ENCODE measurements around the gene ZNF599. TPM values are rescaled to one million over a fixed set of nuclear protein-coding genes. Genes with fewer than 3 reads are reported as not detected.

ZNF599 gene
- 1 to 10 TPM; 2.6 to 5.0 (median 3.5) TPM for total RNA-seq
- polyA plus RNA-seq, result 1 to 10 TPM; 3.0 to 4.3 TPM
- long read RNA-seq, donor 1, partial matches to known transcripts, result 0 of 6 reads
- long read RNA-seq, donor 1, other reads (novel, unspliced or antisense), result 1 of 6 reads
- long read RNA-seq, donor 2, partial matches to known transcripts, result 0 of 2 reads
- long read RNA-seq, donor 2, other reads (novel, unspliced or antisense), result 1 of 2 reads
- long read RNA-seq, donor 3, partial matches to known transcripts, result 0 of 4 reads
- long read RNA-seq, donor 3, other reads (novel, unspliced or antisense), result 4 of 4 reads

DNA sequence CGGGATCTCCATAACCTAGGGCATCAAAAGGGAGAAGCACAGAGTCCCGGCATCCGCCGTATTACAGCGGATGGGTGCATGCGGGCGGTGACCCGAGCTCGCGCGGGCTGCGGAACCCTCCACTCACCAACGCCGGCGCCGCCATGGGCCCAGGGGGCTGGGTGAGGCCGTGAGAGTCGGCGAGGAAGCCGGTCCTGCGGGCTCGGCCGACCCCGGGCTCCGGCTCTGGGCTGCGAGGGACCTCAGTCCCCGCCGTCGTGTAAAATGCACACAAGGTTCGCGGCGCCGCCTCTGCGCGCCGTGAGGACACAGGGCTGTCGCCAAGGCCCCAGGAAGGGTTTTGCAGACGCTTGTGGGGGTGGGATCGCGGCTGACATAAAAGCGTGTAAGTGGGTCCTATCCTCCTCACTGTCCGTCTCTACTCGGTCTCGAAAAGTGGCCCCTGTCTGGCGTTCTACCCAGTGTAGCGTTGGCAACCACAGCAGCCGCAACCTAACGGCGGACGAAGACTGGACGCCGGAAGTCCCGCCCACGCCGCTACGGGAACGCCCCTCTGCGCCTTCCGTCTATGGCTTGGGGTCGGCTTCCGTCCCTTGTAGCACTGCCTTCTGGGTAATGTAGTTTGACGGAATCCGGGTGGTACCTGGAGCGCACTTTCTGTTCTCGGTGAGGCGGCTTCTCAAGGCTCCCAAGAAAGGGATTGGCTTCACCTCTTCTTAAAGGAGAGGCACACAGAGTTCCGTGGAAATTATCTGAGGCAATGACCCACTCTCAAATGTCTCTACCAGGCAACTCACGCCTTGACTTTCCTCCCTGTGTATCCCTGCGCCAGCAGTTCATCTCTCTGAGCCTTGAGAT is at the start of gene ZNF599:
ZNF599 (minus strand) TSS at position 519 of the 858 bp plus-strand sequence; CDS start at position 145, 374 bp downstream.
- peak within 1 kb of the TSS; percentile 48 to 95 (median 88) for H3K4me3 ChIP-seq
- H3K27ac ChIP-seq, result peak within 1 kb of the TSS; percentile 31 to 91 (median 87)
- peak; percentile 98 to 100 (median 100) for ATAC-seq
- TF ChIP-seq CTCF (IDR thresholded peaks at IDR 0.05), result no peak
- H3K4me1 ChIP-seq, result peaks cover 0 to 17% (median 8%) of the 10 kb centered on the region in 9 donors
- 3% methylated on average over 69 of the region's 69 CpGs for WGBS, 2 donors
- H3K9me3 ChIP-seq, result peaks cover 0 to 20% (median 0%) of the 10 kb centered on the region in 11 donors
- intact Hi-C loops (cut with DNase I), result loop anchor here in 3 of 10 donors (2.0 to 5.0 kb wide), 4 partner anchors 41 to 156 kb away; partner anchors contain the start of genes ZNF181 (in 2 of the 3), SCGB2B2 (in 1 of the 3), ZNF30 (in 1 of the 3) and ZNF302 (in 1 of the 3)
- H3K27me3 ChIP-seq, result peaks cover 0 to 10% (median 0%) of the 10 kb centered on the region in 7 donors
- H3K36me3 ChIP-seq, result peaks cover 0 to 28% (median 15%) of the 10 kb centered on the region in 9 donors
- DNase-seq, result peak; percentile 92 to 93

DNA sequence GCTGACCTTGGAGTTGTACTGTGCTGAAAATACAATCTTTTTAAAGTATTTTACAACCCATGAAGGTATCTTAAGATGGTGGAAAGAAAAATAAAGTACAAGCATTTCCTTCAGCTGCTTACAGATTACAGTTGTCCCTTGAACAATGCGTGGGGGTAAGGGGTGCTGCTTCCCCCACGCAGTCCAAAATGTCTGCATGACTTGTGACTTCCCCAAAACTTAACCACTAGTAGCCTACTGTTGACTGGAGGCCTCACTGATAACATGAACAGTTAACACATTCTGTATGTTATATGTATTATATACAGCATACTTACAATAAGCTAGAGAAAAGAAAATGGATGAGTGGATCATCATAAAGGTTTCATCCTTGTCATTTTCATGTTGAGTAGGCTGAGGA is 45.3 kb upstream of the ZNF599 start:
- DNase-seq, result no peak
- intact Hi-C loops (cut with DNase I), result no loop called here
- no peaks in the 10 kb centered on the region for H3K4me1 ChIP-seq
- WGBS, 2 donors, result 74 to 81% methylated on average over 2 of the region's 2 CpGs
- no peak for TF ChIP-seq CTCF (IDR thresholded peaks at IDR 0.05)
- no peak overlapping the region for H3K4me3 ChIP-seq
- H3K36me3 ChIP-seq, result peaks cover 0 to 15% (median 0%) of the 10 kb centered on the region in 9 donors
- no peaks in the 10 kb centered on the region for H3K27me3 ChIP-seq
- ATAC-seq, result no peak
- peaks cover 0 to 11% (median 0%) of the 10 kb centered on the region in 11 donors for H3K9me3 ChIP-seq
- no peak overlapping the region for H3K27ac ChIP-seq

- intact Hi-C loops (cut with DNase I), result no loop called here
- DNase-seq (no peak), ATAC-seq (no peak)
- Histone ChIP-seq H3K4me1 (no peaks in the 10 kb centered on the region), H3K27ac (no peak overlapping the region), H3K27me3 (no peaks in the 10 kb centered on the region), H3K36me3 (peaks cover 0 to 15% (median 0%) of the 10 kb centered on the region in 9 donors), H3K9me3 (peaks cover 0 to under 1% (median 0%) of the 10 kb centered on the region in 11 donors), H3K4me3 (no peak overlapping the region)
- 96 to 97% methylated on average over 2 of the region's 2 CpGs for WGBS, 2 donors
- TF ChIP-seq CTCF (IDR thresholded peaks at IDR 0.05), result no peak
Observed at GRCh38 chr19:34816708-34817107, 43.7 kb upstream of the ZNF599 start.

GRCh38 chr19:34808566-34808965 is 35.6 kb upstream of the ZNF599 start:
- Histone ChIP-seq H3K4me1 (no peaks in the 10 kb centered on the region), H3K27me3 (peaks cover 0 to 2% (median 0%) of the 10 kb centered on the region in 7 donors), H3K4me3 (no peak overlapping the region), H3K9me3 (peaks cover 0 to 17% (median 6%) of the 10 kb centered on the region in 11 donors), H3K36me3 (no peaks in the 10 kb centered on the region), H3K27ac (no peak overlapping the region)
- intact Hi-C loops (cut with DNase I), result no loop called here
- no peak for TF ChIP-seq CTCF (IDR thresholded peaks at IDR 0.05)
- DNase-seq (no peak), ATAC-seq (no peak)
- 74 to 85% methylated on average over 3 of the region's 3 CpGs for WGBS, 2 donors

Data from heart right ventricle (tissue), 16 donors.